Liver (tissue), 3 donors: Measurements from ENCODE around the gene C19orf67.

Source experiments
- CTCF ChIP-seq: fragments of 150-350 bp; IDR thresholded peaks from 2 replicates; pipeline ENCODE4 v1.5.1; 2017; ENCODE audit warnings: improper control_type of control experiment, low read depth, low read length; ENCODE audit not compliant: missing input control
- JUND ChIP-seq, 2 donors: IDR thresholded peaks; 2 replicates each; pipeline ENCODE4 v1.6.1; 2016; ENCODE audit warnings: antibody characterized with exemption in 2 of 2
- MAX ChIP-seq: IDR thresholded peaks from 2 replicates; pipeline ENCODE4 v1.6.1; 2016; ENCODE audit warnings: antibody characterized with exemption
- RAD21 ChIP-seq, 2 donors: IDR thresholded peaks; 2 replicates each; pipeline ENCODE4 v1.6.1; 2016; ENCODE audit warnings: antibody characterized with exemption in 2 of 2, mild to moderate bottlenecking in 2 of 2
- REST ChIP-seq: IDR thresholded peaks from 2 replicates; pipeline ENCODE4 v1.6.1; 2016; ENCODE audit warnings: antibody characterized with exemption, mild to moderate bottlenecking
- TAF1 ChIP-seq: conservative IDR thresholded peaks from 2 replicates; pipeline ENCODE4 v1.6.1; 2016; ENCODE audit warnings: antibody characterized with exemption, mild to moderate bottlenecking
- ZBTB33 ChIP-seq: IDR thresholded peaks from 2 replicates; pipeline ENCODE4 v1.6.1; 2016; ENCODE audit warnings: antibody characterized with exemption
- donor health status: healthy.
- donor health status: healthy.

- no peak for TF ChIP-seq CTCF
- no peak for TF ChIP-seq REST
- no peak for TF ChIP-seq RAD21 (IDR thresholded peaks at IDR 0.05)
- no peak for TF ChIP-seq JUND (IDR thresholded peaks at IDR 0.05)
- TF ChIP-seq TAF1, result no peak
- no peak for TF ChIP-seq MAX
- no peak for TF ChIP-seq ZBTB33
Measured at GRCh38 chr19:14086098-14086497, 515 bp upstream of the C19orf67 start.
